HFF-Myc (cell line): Measurements from ENCODE around the gene SLC25A23.

Experiments
- DNase-seq: peaks from one replicate; pipeline ENCODE4 v3.0.0-alpha.2; 2011; ENCODE audit warnings: low read depth; ENCODE audit errors: extremely low read depth
- H3K4me3 ChIP-seq: replicated peaks from 2 replicates; pipeline ENCODE4 v1.5.1; 2011; ENCODE audit warnings: low read depth, mild to moderate bottlenecking, control low read depth, low read length
- TF ChIP-seq, protein P1 (sequence below): IDR thresholded peaks from 2 replicates; pipeline ENCODE4 v1.5.1; 2012; ENCODE audit warnings: mild to moderate bottlenecking, low read depth, low read length, control low read depth; ENCODE audit errors: missing control alignments

The SLC25A23 gene

DNA sequence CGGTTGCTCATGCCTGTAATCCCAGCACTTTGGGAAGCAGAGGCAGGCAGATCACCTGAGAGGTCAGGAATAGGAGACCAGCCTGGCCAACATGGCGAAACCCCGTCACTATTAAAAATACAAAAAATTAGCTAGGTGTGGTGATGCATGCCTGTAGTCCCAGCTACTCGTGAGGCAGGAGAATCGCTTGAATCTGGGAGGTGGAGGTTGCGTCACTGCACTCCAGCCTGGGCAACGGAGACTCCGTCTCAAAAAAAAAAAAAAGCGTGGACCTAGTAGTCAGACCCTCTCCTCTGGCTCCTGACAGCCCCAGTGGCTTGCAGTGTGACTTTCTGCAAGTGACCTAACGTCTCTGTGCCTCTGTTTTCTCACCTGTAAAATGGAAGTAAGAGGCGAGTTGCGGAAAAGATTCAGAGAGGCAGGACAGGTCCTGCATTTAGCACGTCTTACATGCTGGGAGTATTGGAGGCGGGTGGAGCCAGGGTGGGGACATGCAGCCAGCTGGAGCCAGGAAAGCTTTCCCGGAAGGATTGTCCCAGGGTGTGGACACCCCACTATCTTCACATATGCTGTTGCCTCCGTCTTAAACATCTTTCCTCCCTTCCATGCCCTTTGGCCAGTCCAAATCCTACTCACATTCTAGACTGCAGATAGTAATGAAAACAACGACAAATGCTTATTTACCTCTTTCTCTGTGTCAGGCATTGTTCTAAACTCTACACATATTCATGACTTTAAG is 39.6 kb upstream of the SLC25A23 start:
- H3K4me3 ChIP-seq = no peak overlapping the region
- TF ChIP-seq, protein P1, sequence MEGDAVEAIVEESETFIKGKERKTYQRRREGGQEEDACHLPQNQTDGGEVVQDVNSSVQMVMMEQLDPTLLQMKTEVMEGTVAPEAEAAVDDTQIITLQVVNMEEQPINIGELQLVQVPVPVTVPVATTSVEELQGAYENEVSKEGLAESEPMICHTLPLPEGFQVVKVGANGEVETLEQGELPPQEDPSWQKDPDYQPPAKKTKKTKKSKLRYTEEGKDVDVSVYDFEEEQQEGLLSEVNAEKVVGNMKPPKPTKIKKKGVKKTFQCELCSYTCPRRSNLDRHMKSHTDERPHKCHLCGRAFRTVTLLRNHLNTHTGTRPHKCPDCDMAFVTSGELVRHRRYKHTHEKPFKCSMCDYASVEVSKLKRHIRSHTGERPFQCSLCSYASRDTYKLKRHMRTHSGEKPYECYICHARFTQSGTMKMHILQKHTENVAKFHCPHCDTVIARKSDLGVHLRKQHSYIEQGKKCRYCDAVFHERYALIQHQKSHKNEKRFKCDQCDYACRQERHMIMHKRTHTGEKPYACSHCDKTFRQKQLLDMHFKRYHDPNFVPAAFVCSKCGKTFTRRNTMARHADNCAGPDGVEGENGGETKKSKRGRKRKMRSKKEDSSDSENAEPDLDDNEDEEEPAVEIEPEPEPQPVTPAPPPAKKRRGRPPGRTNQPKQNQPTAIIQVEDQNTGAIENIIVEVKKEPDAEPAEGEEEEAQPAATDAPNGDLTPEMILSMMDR = no peak
- no peak for DNase-seq

DNA sequence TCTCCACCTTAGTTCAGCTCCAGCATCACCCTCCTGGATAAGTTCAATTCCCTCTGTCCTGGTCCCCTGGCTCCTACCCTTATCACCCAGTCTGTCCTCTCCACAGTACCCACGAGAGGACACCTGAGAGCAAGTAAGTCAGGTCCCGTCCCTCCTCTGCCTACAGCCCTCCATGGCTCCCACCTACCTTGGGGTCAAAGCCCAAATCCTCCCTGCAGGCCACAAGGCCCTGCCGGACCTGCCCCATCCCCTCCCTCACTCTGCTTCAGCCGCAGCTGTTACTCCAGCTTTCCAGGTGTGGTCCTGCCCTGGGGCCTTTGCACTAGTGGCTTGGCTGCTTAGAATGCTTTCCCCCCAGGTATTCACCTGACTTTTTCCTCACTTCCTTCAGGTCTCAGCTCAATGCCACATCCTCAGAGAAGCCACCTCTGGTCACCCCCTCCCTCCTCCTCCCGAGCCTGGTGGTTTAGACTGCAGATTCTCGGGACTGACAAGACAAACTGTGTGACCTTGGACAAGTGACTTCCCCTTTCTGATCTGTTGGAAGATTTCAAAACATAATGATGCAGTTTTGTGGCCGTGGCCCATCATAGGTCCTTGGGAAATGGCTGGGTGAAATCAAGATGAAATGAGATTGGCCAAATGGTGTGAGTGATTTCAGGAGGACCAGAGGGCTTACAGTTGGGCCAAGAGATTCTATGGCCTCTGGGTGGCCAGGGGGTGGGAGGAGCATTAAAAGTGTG is 38.9 kb upstream of the SLC25A23 start:
- no peak for DNase-seq
- H3K4me3 ChIP-seq = no peak overlapping the region
- TF ChIP-seq, protein P1 = no peak

DNA sequence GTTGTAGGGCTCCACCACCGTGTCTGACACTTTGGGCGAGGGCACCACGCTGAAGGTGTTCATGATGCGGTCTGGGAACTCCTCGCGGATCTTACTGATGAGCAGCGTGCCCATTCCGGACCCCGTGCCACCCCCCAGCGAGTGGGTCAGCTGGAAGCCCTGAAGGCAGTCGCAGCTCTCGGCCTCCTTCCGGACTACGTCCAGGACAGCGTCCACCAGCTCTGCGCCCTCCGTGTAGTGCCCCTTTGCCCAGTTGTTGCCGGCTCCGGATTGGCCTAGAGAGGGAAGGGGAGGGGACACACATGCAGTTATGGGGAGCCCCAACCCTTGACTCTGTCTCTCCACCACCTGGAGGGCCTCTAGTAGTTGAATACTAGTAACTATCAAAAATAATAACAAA is 36.4 kb upstream of the SLC25A23 start:
- DNase-seq = no peak
- TF ChIP-seq, protein P1 = no peak
- no peak overlapping the region for H3K4me3 ChIP-seq

DNA sequence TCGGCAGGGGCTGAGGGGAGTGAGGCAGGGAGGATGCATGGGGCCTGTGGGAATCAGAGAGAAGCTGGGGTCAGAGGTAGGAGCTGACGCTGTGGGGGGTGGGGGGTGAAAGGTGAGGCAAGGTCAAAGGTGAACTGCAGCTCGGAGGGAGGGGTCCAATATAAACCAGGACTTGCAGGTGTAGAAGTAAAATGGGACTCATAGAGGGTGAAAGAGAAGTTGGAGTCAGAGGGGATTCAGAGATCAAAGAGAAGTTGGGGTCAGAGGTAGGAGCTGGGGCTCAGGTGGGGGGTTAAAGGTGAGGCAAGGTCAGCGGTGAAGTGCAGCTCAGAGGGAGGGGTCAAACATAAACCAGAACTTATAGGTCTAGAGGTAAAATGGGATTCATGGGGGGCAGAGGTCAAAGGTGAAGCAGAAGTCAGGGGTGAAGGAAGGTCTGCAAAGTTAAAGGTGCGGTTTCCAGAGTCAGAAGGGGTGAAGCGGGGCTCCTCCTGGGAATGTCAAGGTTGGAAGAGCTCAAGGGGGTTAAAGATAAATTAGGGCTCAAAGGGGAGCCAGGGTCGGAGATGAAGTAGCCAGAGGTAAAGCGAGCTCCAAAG is 34.9 kb upstream of the SLC25A23 start:
- no peak overlapping the region for H3K4me3 ChIP-seq
- no peak for DNase-seq
- TF ChIP-seq, protein P1 = no peak

DNA sequence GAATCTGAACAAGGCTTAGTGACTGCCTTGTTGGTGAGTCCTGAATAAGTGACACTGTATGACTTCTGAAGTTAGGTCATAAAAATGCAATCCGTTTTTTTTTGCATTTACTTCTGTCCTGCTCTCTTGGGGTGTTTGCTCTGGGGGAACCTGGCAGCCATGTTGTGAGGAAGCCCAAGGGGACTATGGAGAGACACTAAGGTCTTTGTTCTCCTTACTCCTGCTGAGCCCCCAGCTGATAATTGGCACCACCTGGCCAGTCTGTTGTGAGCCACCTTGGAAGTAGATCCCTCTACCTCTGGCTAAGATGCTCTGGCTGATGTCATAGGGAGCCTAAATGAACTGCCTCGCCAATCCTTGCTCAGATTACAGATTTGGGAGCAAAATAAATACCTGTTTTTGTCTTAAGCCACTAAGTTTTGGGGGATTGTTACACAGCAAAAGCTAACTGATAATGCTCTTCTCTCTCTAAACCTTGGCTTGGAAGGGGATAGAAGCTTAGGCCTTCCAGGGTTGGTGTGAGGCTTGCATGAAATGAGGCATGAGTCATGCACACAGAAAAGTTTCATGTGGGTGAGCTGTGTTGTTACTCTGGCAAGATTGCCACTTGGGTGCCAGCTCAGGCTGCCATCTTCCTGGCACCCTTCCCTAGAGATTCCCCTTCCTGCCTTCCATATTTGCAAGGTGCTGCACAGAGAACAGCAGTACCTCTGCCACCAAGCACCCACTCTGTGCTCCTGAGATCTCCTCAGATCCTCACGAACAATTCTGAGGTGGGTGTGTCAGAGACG is 32.4 kb upstream of the SLC25A23 start:
- H3K4me3 ChIP-seq = no peak overlapping the region
- no peak for DNase-seq
- TF ChIP-seq, protein P1 = no peak

DNA sequence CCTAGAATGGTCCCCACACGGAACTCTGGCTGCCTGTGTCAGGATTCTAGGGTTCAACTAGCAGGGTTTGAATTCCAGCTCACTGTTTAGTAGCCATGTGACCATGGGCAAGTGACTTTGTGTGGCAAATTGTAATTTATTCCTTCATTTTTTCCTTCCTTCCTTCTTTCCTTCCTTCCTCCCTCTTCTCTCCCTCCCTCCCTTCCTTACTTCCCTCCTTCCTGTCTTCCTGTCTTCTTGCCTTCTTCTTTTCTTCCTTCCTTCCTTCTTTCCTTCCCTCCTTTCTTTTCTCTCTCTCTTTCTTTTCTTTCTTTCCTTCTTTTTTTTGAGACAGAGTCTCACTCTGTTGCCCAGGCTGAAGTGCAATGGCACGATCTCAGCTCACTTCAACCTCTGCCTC is 30.5 kb upstream of the SLC25A23 start:
- no peak overlapping the region for H3K4me3 ChIP-seq
- no peak for DNase-seq
- TF ChIP-seq, protein P1 = no peak
